H9 (cell line): ENCODE measurements around the gene PRLH. TPM values are rescaled to one million over a fixed set of nuclear protein-coding genes. Genes with fewer than 3 reads are reported as not detected.

Experiments
- DNase-seq: peaks from one replicate; pipeline ENCODE4 v3.0.0-alpha.2; 2017
- H2AFZ ChIP-seq: one replicate; pipeline ENCODE4 v1.6.1; 2013; ENCODE audit warnings: mild to moderate bottlenecking, low read length, control low read depth, moderate library complexity
- H2AK5ac ChIP-seq: 2 replicates; pipeline ENCODE4 v1.6.1; 2013; ENCODE audit warnings: low read length, control low read depth, mixed read lengths; ENCODE audit not compliant: insufficient read length
- H2BK120ac ChIP-seq: one replicate; pipeline ENCODE4 v1.6.1; 2013; ENCODE audit warnings: low read depth, mild to moderate bottlenecking, low read length, control low read depth, inconsistent platforms; ENCODE audit not compliant: poor library complexity, severe bottlenecking
- H2BK12ac ChIP-seq: 2 replicates; pipeline ENCODE4 v1.6.1; 2013; ENCODE audit warnings: low read length, control low read depth, mixed read lengths, low read depth; ENCODE audit not compliant: insufficient read length
- H2BK15ac ChIP-seq: 2 replicates; pipeline ENCODE4 v1.6.1; 2013; ENCODE audit warnings: low read depth, low read length, control low read depth
- H2BK20ac ChIP-seq: one replicate; pipeline ENCODE4 v1.6.1; 2013; ENCODE audit warnings: low read depth, mild to moderate bottlenecking, low read length, control low read depth, inconsistent platforms; ENCODE audit not compliant: poor library complexity, severe bottlenecking
- H2BK5ac ChIP-seq: 2 replicates; pipeline ENCODE4 v1.6.1; 2013; ENCODE audit warnings: low read length, control low read depth, mixed read lengths; ENCODE audit not compliant: insufficient read length
- H3K14ac ChIP-seq: 2 replicates; pipeline ENCODE4 v1.6.1; 2013; ENCODE audit warnings: low read length, control low read depth; ENCODE audit not compliant: insufficient read depth
- H3K18ac ChIP-seq: 2 replicates; pipeline ENCODE4 v1.6.1; 2013; ENCODE audit warnings: low read depth, mild to moderate bottlenecking, mixed read lengths, low read length, control low read depth; ENCODE audit not compliant: insufficient read length
- H3K23ac ChIP-seq: 2 replicates; pipeline ENCODE4 v1.6.1; 2013; ENCODE audit warnings: low read length, control low read depth, mixed read lengths, low read depth; ENCODE audit not compliant: insufficient read length
- H3K23me2 ChIP-seq: 2 replicates; pipeline ENCODE4 v1.6.1; 2013; ENCODE audit warnings: low read depth, mild to moderate bottlenecking, mixed read lengths, low read length, control low read depth; ENCODE audit not compliant: insufficient read length, poor library complexity, severe bottlenecking
- H3K27ac ChIP-seq: 2 replicates; pipeline ENCODE4 v1.5.1; 2013; ENCODE audit warnings: low read length, control low read depth, mixed read lengths, low read depth; ENCODE audit not compliant: insufficient read length
- H3K27me3 ChIP-seq: 2 replicates; pipeline ENCODE4 v1.6.1; 2013; ENCODE audit warnings: low read length, control low read depth, inconsistent platforms; ENCODE audit not compliant: insufficient read depth
- H3K4ac ChIP-seq: 2 replicates; pipeline ENCODE4 v1.6.1; 2013; ENCODE audit warnings: low read depth, mild to moderate bottlenecking, control low read depth, inconsistent platforms, low read length, moderate library complexity
- H3K4me1 ChIP-seq: 2 replicates; pipeline ENCODE4 v1.6.1; 2013; ENCODE audit warnings: low read length, control low read depth, inconsistent platforms; ENCODE audit not compliant: insufficient read depth
- H3K4me2 ChIP-seq: 2 replicates; pipeline ENCODE4 v1.6.1; 2013; ENCODE audit warnings: low read length, control low read depth, mixed read lengths; ENCODE audit not compliant: insufficient read length, insufficient read depth
- H3K56ac ChIP-seq: 2 replicates; pipeline ENCODE4 v1.6.1; 2013; ENCODE audit warnings: low read depth, mild to moderate bottlenecking, mixed read lengths, low read length, control low read depth; ENCODE audit not compliant: insufficient read length
- H3K79me1 ChIP-seq: 2 replicates; pipeline ENCODE4 v1.6.1; 2013; ENCODE audit warnings: low read depth, mild to moderate bottlenecking, moderate library complexity, low read length, control low read depth, inconsistent platforms; ENCODE audit not compliant: insufficient read depth, poor library complexity, severe bottlenecking
- H3K79me2 ChIP-seq: 2 replicates; pipeline ENCODE4 v1.6.1; 2013; ENCODE audit warnings: low read length, control low read depth, inconsistent platforms; ENCODE audit not compliant: insufficient read depth
- H3K9ac ChIP-seq: 2 replicates; pipeline ENCODE4 v1.6.1; 2013; ENCODE audit warnings: low read length, control low read depth, mixed read lengths; ENCODE audit not compliant: insufficient read length; ENCODE audit errors: extremely low read depth
- H3K9me3 ChIP-seq: one replicate; pipeline ENCODE4 v1.6.1; 2013; ENCODE audit warnings: low read depth, low read length, inconsistent platforms; ENCODE audit not compliant: control insufficient read depth
- H3T11ph ChIP-seq: one replicate; pipeline ENCODE4 v1.6.1; 2013; ENCODE audit warnings: mild to moderate bottlenecking, low read length, control low read depth, inconsistent platforms
- H4K20me1 ChIP-seq: one replicate; pipeline ENCODE4 v1.6.1; 2013; ENCODE audit not compliant: control insufficient read depth, insufficient read length, insufficient read depth
- H4K5ac ChIP-seq: 2 replicates; pipeline ENCODE4 v1.6.1; 2013; ENCODE audit warnings: low read depth, mild to moderate bottlenecking, mixed read lengths, low read length, control low read depth; ENCODE audit not compliant: insufficient read length
- H4K8ac ChIP-seq: replicated peaks from 2 replicates; pipeline ENCODE4 v1.6.1; 2013; ENCODE audit warnings: low read length, control low read depth, mixed read lengths, low read depth; ENCODE audit not compliant: insufficient read length
- H4K91ac ChIP-seq: 2 replicates; pipeline ENCODE4 v1.6.1; 2013; ENCODE audit warnings: low read depth, mild to moderate bottlenecking, moderate library complexity, mixed read lengths, low read length, control low read depth; ENCODE audit not compliant: insufficient read length
- H3K27ac Mint-ChIP-seq, 3 experiments: 2 replicates in 2 of 3; 3 replicates in 1 of 3; pipeline ENCODE4 v1.8.0; 2020 to 2021; ENCODE audit warnings: mixed read lengths in 3 of 3, mild to moderate bottlenecking in 1 of 3, moderate library complexity in 1 of 3
- H3K27me3 Mint-ChIP-seq: 2 replicates; pipeline ENCODE4 v1.8.0; 2021; ENCODE audit warnings: low read depth, mild to moderate bottlenecking, moderate library complexity, mixed read lengths
- H3K36me3 Mint-ChIP-seq, 3 experiments: 2 replicates in 2 of 3; 3 replicates in 1 of 3; pipeline ENCODE4 v1.8.0; 2020 to 2021; ENCODE audit warnings: low read depth in 3 of 3, mixed read lengths in 3 of 3; ENCODE audit not compliant: insufficient read depth in 1 of 3
- H3K4me1 Mint-ChIP-seq, 2 experiments: 2 replicates each; pipeline ENCODE4 v1.8.0; 2020; ENCODE audit warnings: mixed read lengths in 2 of 2
- H3K4me3 Mint-ChIP-seq, 2 experiments: 2 replicates in 1 of 2; 3 replicates in 1 of 2; pipeline ENCODE4 v1.8.0; 2020 to 2021; ENCODE audit warnings: mild to moderate bottlenecking in 2 of 2, mixed read lengths in 2 of 2, moderate library complexity in 1 of 2
- H3K9me3 Mint-ChIP-seq, 2 experiments: 2 replicates in 1 of 2; 3 replicates in 1 of 2; pipeline ENCODE4 v1.8.0; 2020; ENCODE audit warnings: mild to moderate bottlenecking in 2 of 2, mixed read lengths in 2 of 2, moderate library complexity in 1 of 2
- CTCF ChIP-seq: fragments of 200-600 bp; sonication (generic); conservative IDR thresholded peaks from 3 replicates; pipeline ENCODE4 v1.8.0; 2021; ENCODE audit warnings: antibody characterized with exemption, mild to moderate bottlenecking
- WGBS: extraction: QIAGEN DNeasy Blood & Tissue Kit; methylation state at CpG from one replicate; pipeline ENCODE4 v1.1.7; 2013; ENCODE audit warnings: missing lambda C conversion rate, low lambda C conversion rate, mixed read lengths; ENCODE audit not compliant: insufficient read length; ENCODE audit errors: extremely low coverage; 5-methylcytosine and 5-hydroxymethylcytosine counted together
- total RNA-seq: library from RNA; stranded (reverse); gene quantifications from 2 replicates; pipeline ENCODE4 v1.2.1, GENCODE V29; 2021

The PRLH gene
- total RNA-seq, 1 experiment from 2014 or later, result not detected

GRCh38 chr2:237591141-237591881 lies 24.9 kb downstream of the PRLH start:
- no peak overlapping the region for H2BK15ac ChIP-seq
- Mint-ChIP-seq H3K36me3 (peaks cover 4 to 11% (median 5%) of the 10 kb centered on the region in 3 experiments; a peak in 6 of 7 replicates), H3K9me3 (0 out of 5 replicates have a peak, but pooled peaks cover 0 to 4% of the 10 kb centered on the region in 2 experiments), H3K27me3 (no peaks in the 10 kb centered on the region), H3K4me3 (peak overlapping the region; percentile 70; a peak in 4 of 5 replicates), H3K27ac (peak overlapping the region; percentile 62 to 95 (median 86); a peak in 4 of 7 replicates), H3K4me1 (peaks cover 74 to 83% of the 10 kb centered on the region in 2 experiments)
- TF ChIP-seq CTCF, result no peak
- H2AK5ac ChIP-seq, result no peak overlapping the region
- peak overlapping the region; percentile 99 for H3K4me2 ChIP-seq
- H2BK5ac ChIP-seq, result no peak overlapping the region
- no peak overlapping the region for H2BK120ac ChIP-seq
- no peak overlapping the region for H3K56ac ChIP-seq
- peaks cover 18% of the 10 kb centered on the region; the same call in 1 of the 2 replicates for H3K4me1 ChIP-seq
- no peak overlapping the region for H2AFZ ChIP-seq
- no peak overlapping the region for H3K23ac ChIP-seq
- H3K23me2 ChIP-seq, result peaks cover 4% of the 10 kb centered on the region
- no peak overlapping the region for H2BK20ac ChIP-seq
- H3K9me3 ChIP-seq, result no peaks in the 10 kb centered on the region
- peaks cover 5% of the 10 kb centered on the region for H3K79me1 ChIP-seq
- no peak overlapping the region for H2BK12ac ChIP-seq
- H4K20me1 ChIP-seq, result no peaks in the 10 kb centered on the region
- peak overlapping the region; percentile 45 for H3K14ac ChIP-seq
- no peaks in the 10 kb centered on the region for H3K27me3 ChIP-seq
- H3K9ac ChIP-seq, result peak overlapping the region; percentile 12
- H3T11ph ChIP-seq, result no peak overlapping the region
- H3K27ac ChIP-seq, result peak overlapping the region; percentile 32
- WGBS, result no CpG with 5 or more reads among the region's 19 CpGs
- no peak overlapping the region for H3K4ac ChIP-seq
- peak overlapping the region; percentile 43 for H3K18ac ChIP-seq
- H4K8ac ChIP-seq, result no peak overlapping the region
- H4K5ac ChIP-seq, result no peak overlapping the region
- peak; percentile 93 for DNase-seq
- H3K79me2 ChIP-seq, result peaks cover 31% of the 10 kb centered on the region; the same call in 1 of the 2 replicates
- no peak overlapping the region for H4K91ac ChIP-seq
